SU-DHL-6 (cell line): ENCODE results near the gene SOX3.

Source experiments
- CTCF ChIP-seq: fragments of 200-600 bp; sonication (generic); IDR thresholded peaks from one replicate; pipeline ENCODE4 v1.5.1; 2017; ENCODE audit warnings: antibody characterized with exemption, mild to moderate bottlenecking, low read length, moderate library complexity; ENCODE audit not compliant: insufficient read depth, poor library complexity, severe bottlenecking
- EZH2phosphoT487 ChIP-seq: fragments of 200-600 bp; sonication (generic), shearing (Covaris generic); conservative IDR thresholded peaks from 2 replicates; pipeline ENCODE4 v1.6.1; 2018; ENCODE audit warnings: mild to moderate bottlenecking, antibody characterized with exemption, low read length, moderate library complexity, mixed read lengths

- TF ChIP-seq CTCF (no peak), EZH2phosphoT487 (no peak)
Measured at GRCh38 chrX:140509468-140510305, 4.8 kb upstream of the SOX3 start.
